ENCODE data around the gene SIRPB1.
"Not testable (repeated sequence)": the region's sequence is repeated elsewhere in the genome, so short reads cannot be mapped to it uniquely, and the experiment has no call there.

The SIRPB1 gene

DNA sequence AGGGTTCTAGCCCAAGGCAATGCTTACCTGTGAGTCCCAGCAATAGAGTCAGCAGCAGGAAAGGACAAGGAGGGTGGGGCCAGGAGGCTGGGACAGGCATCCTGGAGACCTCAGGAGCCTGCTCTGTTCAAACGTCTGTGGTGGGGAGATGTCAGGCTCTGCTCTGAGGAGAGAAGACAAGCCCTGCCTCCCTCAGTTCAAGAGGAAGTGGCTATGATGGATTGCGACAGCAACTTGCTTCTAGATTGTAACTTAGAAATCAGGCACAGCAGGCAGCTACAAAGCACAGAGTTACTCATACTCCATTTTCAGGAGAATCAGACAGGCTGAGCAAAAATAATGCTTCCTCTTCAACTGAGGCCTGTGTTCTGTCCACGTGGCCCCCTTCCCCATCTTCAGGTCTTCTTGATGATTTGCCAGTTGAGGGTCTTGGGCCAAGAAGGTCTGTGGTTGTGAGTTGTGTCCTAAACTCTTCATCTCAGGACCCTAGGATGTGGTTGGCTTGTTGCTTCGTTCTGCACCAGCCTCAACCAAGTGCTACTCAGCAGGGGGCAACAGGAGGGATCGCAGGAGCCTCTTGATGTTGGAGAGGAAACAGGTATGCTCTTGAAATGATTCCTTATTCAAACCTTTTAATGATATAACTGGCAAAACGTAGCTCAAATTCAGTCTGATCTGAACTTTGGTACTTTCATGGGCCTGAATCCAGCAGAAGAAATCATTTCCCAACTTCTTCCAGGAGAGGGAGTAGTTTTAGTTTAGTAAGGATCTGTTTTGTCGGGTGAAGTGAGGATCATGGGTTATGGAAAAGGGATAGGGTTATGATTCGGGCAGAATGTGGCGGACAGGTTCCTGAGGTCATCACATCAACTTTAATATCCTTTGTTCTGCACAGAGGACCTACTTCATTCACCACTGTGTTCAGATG lies 31.0 kb downstream of the SIRPB1 start:
- DNase-seq, result no peak

DNA sequence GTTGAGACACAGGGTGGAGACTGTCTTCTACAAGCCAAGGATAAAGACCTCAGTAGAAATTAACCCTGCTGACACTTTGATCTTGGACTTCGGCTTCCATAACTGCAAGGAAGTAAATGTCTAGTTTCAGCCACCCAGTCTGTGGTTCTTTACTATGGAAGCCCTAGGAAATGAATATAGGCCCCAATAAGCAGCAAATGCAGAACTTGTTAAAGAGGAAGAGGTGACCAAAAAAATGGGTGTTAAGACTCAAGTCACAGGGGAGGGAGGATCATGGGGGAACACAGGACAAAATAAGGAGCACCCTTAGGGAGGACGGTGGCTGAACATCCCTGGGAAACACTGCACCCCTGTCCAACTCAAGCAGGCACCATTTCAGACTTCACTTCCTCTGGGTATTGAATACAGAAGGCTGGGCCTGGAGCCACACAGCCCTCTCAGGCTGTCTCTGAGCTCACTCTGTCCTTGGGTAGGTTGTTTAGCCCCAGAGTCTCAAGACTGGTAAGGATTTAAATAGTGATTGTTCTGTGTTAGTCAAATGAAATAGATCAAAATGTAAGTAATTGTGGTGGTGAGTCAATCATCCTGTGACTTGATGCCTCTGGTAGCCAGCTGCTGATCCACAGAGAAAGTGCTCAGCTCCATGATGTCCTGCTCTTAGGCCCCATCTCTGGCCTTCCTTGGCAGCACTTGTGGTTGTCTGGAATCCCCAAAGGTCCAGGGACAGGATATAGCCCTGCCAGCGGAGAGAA lies 31.9 kb downstream of the SIRPB1 start:
- no peak for DNase-seq

GRCh38 chr20:1579488-1579887 lies 40.3 kb downstream of the SIRPB1 start:
- no peak for DNase-seq

DNA sequence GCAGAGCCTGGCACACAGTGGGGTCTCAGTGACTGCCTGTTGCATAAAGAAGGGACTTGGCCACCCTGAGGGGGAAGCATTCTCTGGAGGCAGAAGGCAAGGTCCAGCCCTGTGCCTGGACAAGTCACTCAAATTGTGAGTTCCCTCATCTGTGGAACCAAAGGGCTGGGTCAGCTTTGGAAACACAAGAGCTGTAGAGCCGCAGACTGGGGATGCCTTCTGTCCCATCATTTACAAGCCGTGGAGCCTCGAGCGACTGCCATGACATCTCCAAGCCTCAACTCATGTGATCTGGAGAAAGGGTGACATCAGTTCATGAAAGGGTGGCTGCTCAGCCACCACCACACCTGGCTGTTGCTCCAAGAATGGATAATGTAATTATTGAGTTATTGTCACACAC lies 41.9 kb downstream of the SIRPB1 start:
- no peak for DNase-seq

- DNase-seq, result not testable (repeated sequence)
Observed at GRCh38 chr20:1577313-1577712, 42.5 kb downstream of the SIRPB1 start.

- DNase-seq, result no peak
Observed at GRCh38 chr20:1576641-1577040, 43.2 kb downstream of the SIRPB1 start.

DNA sequence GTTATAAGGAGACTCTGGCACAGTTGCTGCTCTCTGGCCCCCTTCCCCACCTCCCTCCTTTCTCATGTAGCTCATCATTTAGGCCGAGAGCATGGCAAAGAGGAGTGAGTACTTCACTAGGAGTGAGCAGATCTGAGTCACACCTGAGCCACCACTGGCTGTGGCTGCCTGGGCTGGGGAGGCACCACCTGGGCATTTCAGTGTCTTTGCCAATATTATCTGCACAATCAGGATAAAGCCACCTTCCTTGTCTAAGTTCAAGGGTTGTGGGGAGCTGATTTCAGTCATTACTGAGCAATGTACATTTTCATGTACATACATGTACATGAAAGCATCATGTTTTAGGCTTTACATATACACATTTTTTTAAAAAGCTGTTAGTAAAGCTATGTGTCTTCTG lies 43.8 kb downstream of the SIRPB1 start:
- not testable (repeated sequence) for DNase-seq

- not testable (repeated sequence) for DNase-seq
Observed at GRCh38 chr20:1571583-1571982, 48.2 kb downstream of the SIRPB1 start.

Measured in activated CD4-positive, alpha-beta T cell treated with anti-CD3 and anti-CD28 coated beads, Interleukin-2, amount 50 U/mL, for 16 hours (primary cell).